ENCODE data around the gene OR11A1.

- TF ChIP-seq MAZ (IDR thresholded peaks at IDR 0.05; ENCODE audit: borderline replicate concordance, low read depth, low read length) (no peak), CTCF (IDR thresholded peaks at IDR 0.05) (no peak), POLR2A (IDR thresholded peaks at IDR 0.05; ENCODE audit: low read length) (no peak), SREBF2 (IDR thresholded peaks at IDR 0.05) (no peak), KDM5A (IDR thresholded peaks at IDR 0.05) (no peak), MAFK (IDR thresholded peaks at IDR 0.05; ENCODE audit: partially characterized antibody) (no peak), CHD2 (IDR thresholded peaks at IDR 0.05; ENCODE audit: low read length, partially characterized antibody) (no peak), EHMT2 (IDR thresholded peaks at IDR 0.05; ENCODE audit: low read depth) (no peak), ESRRA (IDR thresholded peaks at IDR 0.05; ENCODE audit: borderline replicate concordance, low read length) (no peak), TP53 (CRISPR knock-in tag; IDR thresholded peaks at IDR 0.05) (no peak)
Observed at GRCh38 chr6:29505808-29506207, 48.9 kb upstream of the OR11A1 start.
